ENCODE measurements around the gene TRIM32. TPM values are rescaled to one million over a fixed set of nuclear protein-coding genes. Genes with fewer than 3 reads are reported as not detected.

Gene TRIM32
- total and polyA plus RNA-seq, 2 donors (not counting 1 experiment from before 2014, with no cell fraction given), result 3.6 to 14.1 TPM

DNA sequence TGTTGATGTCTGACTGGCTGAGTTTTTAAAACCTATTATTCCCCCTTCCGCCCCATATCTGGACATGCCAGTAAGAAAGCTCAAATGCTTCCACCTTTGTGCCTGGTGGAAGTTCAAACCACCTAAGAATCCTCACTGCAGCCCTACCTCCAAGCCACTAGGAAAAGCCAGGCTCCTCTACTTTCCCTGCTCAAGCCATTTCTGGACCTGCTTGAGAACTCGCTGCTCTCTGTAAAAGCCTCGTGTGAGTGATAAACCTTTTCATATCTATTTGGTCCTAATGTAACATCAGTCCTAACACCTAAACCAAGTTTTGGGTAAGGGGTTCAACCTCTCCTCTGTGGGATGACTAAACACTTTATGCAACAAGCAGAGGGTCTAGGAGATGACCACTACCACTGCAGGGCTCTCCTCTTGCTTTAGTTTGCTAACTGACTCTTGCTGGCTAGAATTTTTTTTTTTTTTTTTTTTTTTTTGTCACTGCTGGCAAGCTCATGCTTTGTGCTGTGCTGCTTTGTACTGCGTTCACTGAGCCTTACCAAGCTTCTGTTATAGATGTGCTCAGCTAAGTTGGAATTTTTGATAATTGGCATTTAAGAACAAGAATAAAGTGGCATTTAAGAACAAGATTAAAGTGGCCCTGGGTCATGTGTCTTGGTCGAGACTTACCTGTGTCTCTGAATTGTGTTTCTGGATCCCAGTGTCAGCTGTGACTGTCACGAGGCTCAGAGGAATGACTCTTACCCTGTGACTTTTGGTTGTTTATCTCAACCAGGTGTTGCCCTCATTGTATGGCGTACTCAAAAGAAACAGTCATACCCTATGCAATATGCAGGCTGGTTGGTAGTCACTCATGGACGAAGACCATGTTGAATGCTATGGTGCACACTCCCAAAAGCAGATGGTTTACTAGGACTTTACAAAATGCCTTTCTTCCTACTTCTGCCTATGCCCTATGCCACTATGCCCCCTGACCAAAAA, 19.5 kb downstream of the TRIM32 start:
- no peaks in the 10 kb centered on the region for H3K9me3 ChIP-seq (ENCODE audit: control extremely low read depth in 1 of 3, control insufficient read depth in 2 of 3, insufficient read depth in 1 of 3, low read length in 2 of 3)
- H3K79me2 ChIP-seq (ENCODE audit: control insufficient read depth, insufficient read depth, low read length), result no peaks in the 10 kb centered on the region
- Mint-ChIP-seq H3K4me3 (no peak overlapping the region), H3K27ac (no peak overlapping the region), H3K27me3 (no peaks in the 10 kb centered on the region), H3K9me3 (ENCODE audit: insufficient read depth) (no peaks in the 10 kb centered on the region), H3K4me1 (no peaks in the 10 kb centered on the region)
- H3K27me3 ChIP-seq (replicated peaks in 1 of 4; ENCODE audit: control extremely low read depth in 1 of 4, control insufficient read depth in 3 of 4, insufficient read depth in 4 of 4, low read length in 3 of 4), result no peaks in the 10 kb centered on the region
- 98% methylated on average over 8 of the region's 8 CpGs for WGBS (ENCODE audit: insufficient coverage)
- CTCF ChIA-PET, result no interaction called here
- peaks cover 0 to 4% of the 10 kb centered on the region in 2 experiments for H3K36me3 ChIP-seq (replicated peaks in 1 of 2; ENCODE audit: control extremely low read depth in 1 of 2, control insufficient read depth in 1 of 2, extremely low read depth in 1 of 2, insufficient read depth in 2 of 2, low read length in 1 of 2)
- H4K20me1 ChIP-seq (ENCODE audit: control insufficient read depth, insufficient read depth, low read length, poor library complexity, severe bottlenecking), result no peaks in the 10 kb centered on the region
- POLR2A ChIA-PET, result interaction anchor here (0.6 kb wide), 1 partner anchor 17 kb away, joined by 3 read pairs; no protein-coding TSS in a partner anchor
- DNase-seq (no peak), ATAC-seq (ENCODE audit: low read depth) (no peak)
- H3K4me2 ChIP-seq (replicated peaks; ENCODE audit: low read depth, low read length, poor library complexity, severe bottlenecking), result no peak overlapping the region
- no peak overlapping the region for H3K9ac ChIP-seq (ENCODE audit: low read length)
- H2AFZ ChIP-seq (ENCODE audit: insufficient read depth, low read depth, low read length, poor library complexity, severe bottlenecking), result no peak overlapping the region
- no peak overlapping the region for H3K4me3 ChIP-seq (ENCODE audit: control extremely low read depth in 1 of 5, extremely low read depth in 1 of 5, insufficient read depth in 1 of 5, low read depth in 2 of 5, low read length in 4 of 5)
- H3K27ac ChIP-seq (ENCODE audit: low read length in 2 of 2), result no peak overlapping the region
- H3K4me1 ChIP-seq (ENCODE audit: control insufficient read depth in 2 of 2, insufficient read depth in 2 of 2, low read length in 2 of 2), result no peaks in the 10 kb centered on the region
- intact Hi-C loops (cut with micrococcal nuclease), result no loop called here
- TF ChIP-seq, protein P1, sequence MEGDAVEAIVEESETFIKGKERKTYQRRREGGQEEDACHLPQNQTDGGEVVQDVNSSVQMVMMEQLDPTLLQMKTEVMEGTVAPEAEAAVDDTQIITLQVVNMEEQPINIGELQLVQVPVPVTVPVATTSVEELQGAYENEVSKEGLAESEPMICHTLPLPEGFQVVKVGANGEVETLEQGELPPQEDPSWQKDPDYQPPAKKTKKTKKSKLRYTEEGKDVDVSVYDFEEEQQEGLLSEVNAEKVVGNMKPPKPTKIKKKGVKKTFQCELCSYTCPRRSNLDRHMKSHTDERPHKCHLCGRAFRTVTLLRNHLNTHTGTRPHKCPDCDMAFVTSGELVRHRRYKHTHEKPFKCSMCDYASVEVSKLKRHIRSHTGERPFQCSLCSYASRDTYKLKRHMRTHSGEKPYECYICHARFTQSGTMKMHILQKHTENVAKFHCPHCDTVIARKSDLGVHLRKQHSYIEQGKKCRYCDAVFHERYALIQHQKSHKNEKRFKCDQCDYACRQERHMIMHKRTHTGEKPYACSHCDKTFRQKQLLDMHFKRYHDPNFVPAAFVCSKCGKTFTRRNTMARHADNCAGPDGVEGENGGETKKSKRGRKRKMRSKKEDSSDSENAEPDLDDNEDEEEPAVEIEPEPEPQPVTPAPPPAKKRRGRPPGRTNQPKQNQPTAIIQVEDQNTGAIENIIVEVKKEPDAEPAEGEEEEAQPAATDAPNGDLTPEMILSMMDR (IDR thresholded peaks at IDR 0.05), result no peak
- TF ChIP-seq EZH2 (IDR thresholded peaks at IDR 0.05; ENCODE audit: borderline replicate concordance, insufficient read depth, low read depth, low read length, poor library complexity, severe bottlenecking), result no peak

DNA sequence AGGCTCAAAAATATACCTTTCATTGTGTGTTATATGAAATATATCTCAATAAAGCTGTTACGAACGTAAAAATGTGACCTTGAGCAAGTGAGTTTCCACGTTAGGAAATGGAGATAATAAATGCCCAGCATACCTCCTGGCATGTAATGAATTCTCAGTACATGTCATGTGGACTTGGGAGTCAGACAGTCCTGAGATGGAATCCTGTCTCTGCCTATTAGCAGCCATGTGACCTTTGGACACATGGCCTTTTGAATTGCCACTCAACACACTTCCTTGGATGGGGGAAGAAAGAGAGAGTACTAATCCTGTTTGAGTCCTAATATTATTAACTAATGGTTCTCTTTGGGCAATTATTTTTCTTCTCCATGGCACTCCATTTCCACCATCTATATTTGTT, 25.7 kb downstream of the TRIM32 start:
- no peak for TF ChIP-seq EZH2 (IDR thresholded peaks at IDR 0.05; ENCODE audit: borderline replicate concordance, insufficient read depth, low read depth, low read length, poor library complexity, severe bottlenecking)
- TF ChIP-seq, protein P1 (IDR thresholded peaks at IDR 0.05), result no peak
- no peak overlapping the region for H3K4me3 ChIP-seq (ENCODE audit: control extremely low read depth in 1 of 5, extremely low read depth in 1 of 5, insufficient read depth in 1 of 5, low read depth in 2 of 5, low read length in 4 of 5)
- H3K27ac ChIP-seq (ENCODE audit: low read length in 2 of 2), result no peak overlapping the region
- Mint-ChIP-seq H3K4me3 (no peak overlapping the region), H3K4me1 (no peaks in the 10 kb centered on the region), H3K27ac (no peak overlapping the region), H3K9me3 (ENCODE audit: insufficient read depth) (no peaks in the 10 kb centered on the region), H3K27me3 (peaks cover 2% of the 10 kb centered on the region)
- ATAC-seq (ENCODE audit: low read depth) (no peak), DNase-seq (no peak)
- CTCF ChIA-PET, result no interaction called here
- H3K9ac ChIP-seq (ENCODE audit: low read length), result no peak overlapping the region
- no peaks in the 10 kb centered on the region for H3K9me3 ChIP-seq (ENCODE audit: control extremely low read depth in 1 of 3, control insufficient read depth in 2 of 3, insufficient read depth in 1 of 3, low read length in 2 of 3)
- H2AFZ ChIP-seq (ENCODE audit: insufficient read depth, low read depth, low read length, poor library complexity, severe bottlenecking), result no peak overlapping the region
- intact Hi-C loops (cut with micrococcal nuclease), result no loop called here
- no peaks in the 10 kb centered on the region for H3K4me1 ChIP-seq (ENCODE audit: control insufficient read depth in 2 of 2, insufficient read depth in 2 of 2, low read length in 2 of 2)
- POLR2A ChIA-PET, result no interaction called here
- no peaks in the 10 kb centered on the region for H4K20me1 ChIP-seq (ENCODE audit: control insufficient read depth, insufficient read depth, low read length, poor library complexity, severe bottlenecking)
- no peaks in the 10 kb centered on the region for H3K79me2 ChIP-seq (ENCODE audit: control insufficient read depth, insufficient read depth, low read length)
- H3K27me3 ChIP-seq (replicated peaks in 1 of 4; ENCODE audit: control extremely low read depth in 1 of 4, control insufficient read depth in 3 of 4, insufficient read depth in 4 of 4, low read length in 3 of 4), result no peaks in the 10 kb centered on the region
- no peaks in the 10 kb centered on the region for H3K36me3 ChIP-seq (replicated peaks in 1 of 2; ENCODE audit: control extremely low read depth in 1 of 2, control insufficient read depth in 1 of 2, extremely low read depth in 1 of 2, insufficient read depth in 2 of 2, low read length in 1 of 2)
- WGBS (ENCODE audit: insufficient coverage), result 92% methylated on average over 3 of the region's 3 CpGs
- no peak overlapping the region for H3K4me2 ChIP-seq (replicated peaks; ENCODE audit: low read depth, low read length, poor library complexity, severe bottlenecking)
